ENCODE data around the gene RAB18.

DNA sequence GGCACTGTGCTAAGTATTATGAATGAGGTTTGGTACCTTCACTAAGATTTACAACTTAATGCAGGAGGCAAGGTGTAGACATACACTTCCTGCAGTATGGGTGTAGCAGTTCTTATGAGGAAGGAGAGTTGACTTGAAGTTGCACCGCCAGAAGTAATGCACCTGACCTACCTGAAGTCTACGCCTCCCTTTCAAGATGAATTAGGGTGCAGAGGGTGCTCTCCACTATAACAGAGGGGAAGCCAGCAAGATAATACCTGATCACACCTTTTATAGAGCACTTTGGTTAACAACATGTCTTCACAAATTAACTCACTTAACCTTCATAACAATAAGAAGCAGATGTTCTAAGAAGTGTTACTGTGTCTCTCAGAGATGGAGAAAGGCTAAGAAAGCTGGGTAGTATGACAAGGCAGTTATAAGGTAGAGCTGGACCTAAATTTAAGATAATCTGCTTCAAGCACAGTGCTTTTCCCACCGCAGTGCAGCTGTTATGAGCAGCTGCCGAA lies 552 bp upstream of the RAB18 start:
- no peak for TF ChIP-seq YY1 (IDR thresholded peaks at IDR 0.05; ENCODE audit: insufficient read depth, insufficient read length)
- TF ChIP-seq ZNF274 (IDR thresholded peaks at IDR 0.05; ENCODE audit: low read depth, low read length): no peak
- TF ChIP-seq SUZ12 (IDR thresholded peaks at IDR 0.05; ENCODE audit: extremely low read depth, insufficient read depth, insufficient read length): no peak

Data from NT2/D1 (cell line).